ENCODE measurements around the gene SCNN1A.

SCNN1A gene

DNA sequence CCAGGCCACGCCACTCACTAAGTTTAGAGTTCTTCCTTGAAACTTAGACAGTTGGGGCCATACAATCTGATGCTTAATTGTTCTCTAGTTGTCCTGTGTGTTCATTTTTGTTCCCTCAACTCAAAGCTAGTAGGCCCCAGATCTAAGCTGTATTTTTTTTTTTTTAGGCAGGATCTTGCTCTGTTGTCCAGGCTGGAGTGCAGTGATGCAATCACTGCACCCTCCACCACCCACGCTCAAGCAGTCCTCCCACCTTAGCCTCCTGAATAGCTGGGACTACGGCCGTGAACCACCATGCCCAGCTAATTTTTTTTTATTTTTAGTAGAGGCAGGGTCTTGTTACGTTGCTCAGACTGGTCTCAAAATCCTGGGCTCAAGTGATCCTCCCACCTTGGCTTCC, 41.0 kb downstream of the SCNN1A start:
- no peak for DNase-seq (ENCODE audit: low spot score)

- no peak for DNase-seq (ENCODE audit: low spot score)
These were observed 41.8 kb downstream of the SCNN1A start for GRCh38 chr12:6333566-6333965.

DNA sequence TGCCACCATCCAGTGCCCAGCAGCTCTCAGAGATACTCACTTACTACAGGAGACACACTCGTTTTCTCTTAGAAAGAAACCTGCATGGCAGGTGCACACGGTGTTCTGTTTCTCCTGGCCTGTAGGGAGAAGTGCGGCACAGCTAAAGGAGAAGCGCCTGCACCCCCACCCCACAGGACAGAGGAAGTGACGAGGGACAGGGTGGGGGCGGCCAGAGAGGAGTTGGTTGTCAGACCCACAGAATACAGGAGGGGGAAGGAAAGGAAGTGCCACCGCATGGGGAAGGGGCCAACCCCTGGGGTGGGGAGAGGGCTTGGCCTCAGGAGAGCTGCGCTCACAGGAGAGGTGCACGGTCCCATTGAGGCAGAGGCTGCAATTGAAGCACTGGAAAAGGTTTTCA, 42.3 kb downstream of the SCNN1A start:
- DNase-seq (ENCODE audit: low spot score), result no peak

GRCh38 chr12:6332459-6332858, 42.9 kb downstream of the SCNN1A start:
- DNase-seq (ENCODE audit: low spot score), result peak; percentile 97

DNA sequence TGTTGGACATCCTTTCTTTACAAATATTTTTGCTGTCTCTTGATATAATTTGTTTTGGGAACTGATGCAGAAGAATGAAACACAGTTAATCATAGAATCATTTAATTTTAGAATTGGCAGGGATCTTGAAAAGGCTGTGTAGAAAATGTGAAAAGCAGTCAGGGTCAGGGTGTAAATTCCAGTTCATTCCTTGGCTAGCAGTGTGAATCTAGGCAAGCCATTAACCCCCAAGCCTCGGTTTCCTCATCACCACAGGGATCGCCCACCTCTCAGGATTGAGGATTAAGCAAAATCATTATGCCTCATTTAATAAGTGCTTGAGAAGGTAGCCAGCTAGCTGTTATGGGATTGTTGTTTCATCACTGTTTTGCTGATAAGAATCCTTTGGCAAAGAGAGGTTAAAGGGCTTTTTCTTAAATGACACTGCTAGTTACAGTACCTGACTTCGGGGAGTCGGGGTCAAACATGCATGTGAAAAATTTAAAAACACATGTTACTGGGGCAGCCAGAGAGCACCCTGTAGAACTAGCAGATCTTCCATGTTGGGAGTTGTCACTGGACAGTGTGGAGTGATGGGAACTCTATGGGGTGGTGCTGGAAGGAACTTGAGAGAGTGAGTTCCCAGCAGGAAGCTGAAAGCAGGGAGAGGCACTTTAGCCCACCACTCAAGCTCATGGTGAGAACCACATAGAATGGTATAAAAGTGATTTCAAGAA, 44.2 kb downstream of the SCNN1A start:
- DNase-seq (ENCODE audit: low spot score), result no peak

- no peak for DNase-seq (ENCODE audit: low spot score)
These were observed 45.2 kb downstream of the SCNN1A start for GRCh38 chr12:6330192-6330591.

DNA sequence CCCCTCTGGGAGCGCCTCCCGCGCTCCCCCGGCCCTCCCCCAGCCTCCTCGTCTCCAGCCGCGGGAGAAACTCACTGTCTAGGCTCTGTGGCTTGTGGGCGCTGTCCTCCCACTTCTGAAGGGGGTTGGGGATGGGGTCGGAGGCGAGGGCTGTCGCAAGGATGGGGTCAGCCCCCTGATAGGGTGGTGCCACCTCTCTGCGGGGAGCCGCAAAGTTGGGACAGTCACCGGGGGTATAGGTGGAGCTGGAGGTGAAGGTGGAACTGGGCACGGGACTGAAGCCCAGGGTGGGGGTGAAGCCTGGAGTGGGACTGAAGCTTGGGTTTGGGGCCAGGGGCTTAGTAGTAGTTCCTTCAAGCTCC, 45.7 kb downstream of the SCNN1A start:
- no peak for DNase-seq (ENCODE audit: low spot score)

GRCh38 chr12:6328945-6329702, 46.2 kb downstream of the SCNN1A start:
- no peak for DNase-seq (ENCODE audit: low spot score)

DNA sequence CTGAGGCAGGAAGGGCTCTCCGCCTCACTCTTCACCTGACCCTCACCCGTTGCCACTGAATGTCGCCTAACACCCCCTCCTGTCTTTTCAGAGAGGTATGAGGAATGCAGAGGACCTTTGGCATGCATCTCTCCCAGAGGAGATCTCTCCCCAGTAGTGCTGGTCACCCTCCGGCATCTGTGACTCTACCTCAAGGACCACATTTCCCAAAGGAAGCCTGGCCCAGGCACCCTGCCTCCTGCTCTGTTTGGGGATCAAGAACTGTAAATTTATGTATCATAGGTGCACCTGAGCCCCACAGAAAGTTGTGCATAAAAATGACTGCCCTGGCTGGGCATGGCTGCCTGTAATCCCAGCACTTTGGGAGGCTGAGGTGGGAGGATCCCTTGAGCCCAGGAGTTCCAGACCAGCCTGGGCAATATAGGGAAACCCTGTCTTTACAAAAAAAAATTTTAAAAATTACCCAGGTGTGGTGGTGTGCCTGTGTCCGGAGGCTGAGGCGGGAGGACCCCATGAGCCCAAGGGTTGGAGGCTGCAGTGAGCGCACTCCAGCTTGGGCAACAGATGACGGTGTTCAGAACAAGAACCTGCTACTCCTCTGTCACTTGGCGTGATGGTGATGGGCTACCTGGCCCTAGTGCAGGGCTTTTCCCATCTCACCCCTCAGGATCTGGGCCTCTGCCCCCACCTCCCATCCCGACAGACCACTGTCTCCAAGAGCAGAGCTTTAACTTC, 47.2 kb downstream of the SCNN1A start:
- DNase-seq (ENCODE audit: low spot score), result no peak

DNA sequence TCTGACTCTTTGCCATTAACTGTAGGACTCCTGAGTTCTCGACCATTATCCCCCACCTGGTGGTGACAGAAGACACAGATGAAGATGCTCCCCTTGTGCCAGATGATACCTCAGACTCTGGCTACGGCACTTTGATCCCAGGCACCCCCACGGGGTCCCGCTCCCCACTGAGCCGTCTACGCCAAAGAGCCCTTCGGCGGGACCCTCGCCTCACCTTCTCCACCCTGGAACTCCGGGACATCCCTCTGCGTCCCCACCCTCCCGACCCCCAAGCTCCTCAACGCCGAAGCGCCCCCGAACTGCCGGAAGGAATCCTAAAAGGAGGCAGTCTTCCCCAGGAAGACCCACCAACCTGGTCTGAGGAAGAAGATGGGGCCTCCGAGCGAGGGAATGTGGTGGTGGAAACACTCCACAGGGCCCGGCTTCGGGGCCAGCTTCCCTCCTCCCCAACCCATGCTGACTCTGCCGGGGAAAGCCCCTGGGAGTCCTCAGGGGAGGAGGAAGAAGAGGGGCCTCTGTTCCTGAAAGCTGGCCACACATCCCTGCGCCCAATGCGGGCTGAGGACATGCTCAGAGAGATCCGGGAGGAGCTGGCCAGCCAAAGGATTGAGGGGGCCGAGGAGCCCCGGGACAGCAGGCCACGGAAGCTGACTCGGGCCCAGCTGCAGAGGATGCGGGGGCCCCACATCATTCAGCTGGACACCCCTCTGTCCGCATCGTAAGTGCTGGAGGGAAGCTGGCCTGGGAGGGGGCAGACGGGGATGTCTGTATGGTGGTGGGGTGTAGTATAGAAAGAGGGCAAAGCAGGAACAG, 47.9 kb downstream of the SCNN1A start:
- DNase-seq (ENCODE audit: low spot score), result no peak

DNA sequence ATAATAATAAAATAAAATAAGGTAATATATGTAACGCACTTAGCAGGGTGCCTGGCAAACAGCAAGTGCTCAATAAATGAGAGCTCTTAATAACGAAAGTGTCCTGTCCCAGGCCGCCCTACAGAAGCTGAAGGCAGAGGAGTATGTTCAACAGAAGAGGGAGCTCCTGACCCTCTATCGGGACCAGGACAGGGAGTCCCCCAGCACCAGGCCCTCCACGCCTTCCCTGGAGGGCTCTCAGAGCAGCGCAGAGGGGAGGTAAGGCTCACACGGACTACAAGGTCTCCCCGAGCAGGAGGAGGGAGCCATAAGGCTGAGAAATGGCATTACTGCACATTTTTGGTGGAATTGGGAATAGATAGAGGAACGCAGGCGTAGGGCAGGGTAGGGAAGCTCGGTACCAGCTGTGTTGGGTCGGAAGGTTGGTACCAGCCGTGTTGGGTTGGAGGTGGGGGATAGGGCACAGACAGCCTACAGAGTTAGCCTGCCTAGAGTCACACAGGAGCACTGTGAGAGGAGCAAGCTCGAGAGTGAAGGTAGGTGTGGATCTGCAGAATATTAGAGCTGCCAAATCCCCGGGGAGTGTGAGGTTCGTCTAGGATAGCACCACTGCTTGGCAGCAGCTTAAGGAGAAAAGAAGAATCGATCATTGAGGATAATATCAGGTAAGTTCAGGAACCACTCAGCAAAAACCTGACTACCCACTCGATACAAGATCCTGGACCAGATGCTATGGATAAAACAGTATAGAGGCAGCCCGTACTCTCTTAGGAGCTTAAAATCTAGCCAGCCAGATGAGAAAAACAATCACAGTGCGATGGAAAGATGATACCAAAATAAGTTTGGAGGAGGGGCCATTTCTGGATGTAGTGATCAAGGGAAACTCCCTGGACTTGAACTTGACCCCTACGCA, 48.8 kb downstream of the SCNN1A start:
- DNase-seq (ENCODE audit: low spot score), result no peak

DNA sequence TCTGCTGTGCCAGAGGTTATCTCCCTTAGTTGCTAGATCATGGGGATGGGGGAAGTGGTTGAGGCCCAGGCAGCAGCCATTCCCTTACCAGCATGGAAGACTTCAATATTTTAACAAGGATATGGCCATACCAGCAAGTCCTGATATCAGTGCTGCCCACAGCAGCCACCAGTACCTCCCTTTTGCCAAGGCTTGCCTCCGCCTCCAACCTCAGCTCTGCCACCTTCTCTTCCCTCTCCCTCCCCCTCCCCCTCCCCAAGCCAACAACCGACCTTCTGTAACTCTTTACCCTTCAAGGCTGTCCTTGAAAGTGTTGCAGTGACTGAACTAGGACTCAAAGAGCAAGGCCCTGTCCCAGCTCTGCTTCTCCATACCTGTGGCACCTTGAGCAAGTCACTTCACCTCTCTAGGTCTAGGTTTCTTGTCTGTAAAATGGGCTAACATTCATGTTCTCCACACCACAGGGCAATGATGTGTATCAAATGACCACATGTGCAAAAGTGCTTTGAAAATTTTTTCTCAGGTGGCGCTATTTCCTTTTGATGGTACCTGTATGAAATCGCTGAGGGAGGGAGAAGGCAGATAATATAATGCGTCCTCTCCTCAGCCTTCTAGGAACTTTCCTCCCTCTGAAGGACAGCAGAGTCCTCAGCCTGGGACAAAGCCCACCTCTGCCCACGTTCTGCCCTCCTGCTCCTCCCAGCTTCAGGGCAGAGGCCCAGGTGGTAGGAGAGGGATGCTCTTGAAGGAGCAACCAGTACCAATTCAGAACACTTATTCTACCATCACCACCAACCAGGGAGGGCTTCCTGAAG, 50.2 kb downstream of the SCNN1A start:
- no peak for DNase-seq (ENCODE audit: low spot score)

GRCh38 chr12:6323995-6324711, 51.2 kb downstream of the SCNN1A start:
- no peak for DNase-seq (ENCODE audit: low spot score)

- peak; percentile 88 for DNase-seq (ENCODE audit: low spot score)
These were observed 51.9 kb downstream of the SCNN1A start for GRCh38 chr12:6323340-6323994.

GRCh38 chr12:6322969-6323339, 52.4 kb downstream of the SCNN1A start:
- DNase-seq (ENCODE audit: low spot score), result no peak

- DNase-seq (ENCODE audit: low spot score), result no peak
These were observed 53.0 kb downstream of the SCNN1A start for GRCh38 chr12:6322352-6322751.

DNA sequence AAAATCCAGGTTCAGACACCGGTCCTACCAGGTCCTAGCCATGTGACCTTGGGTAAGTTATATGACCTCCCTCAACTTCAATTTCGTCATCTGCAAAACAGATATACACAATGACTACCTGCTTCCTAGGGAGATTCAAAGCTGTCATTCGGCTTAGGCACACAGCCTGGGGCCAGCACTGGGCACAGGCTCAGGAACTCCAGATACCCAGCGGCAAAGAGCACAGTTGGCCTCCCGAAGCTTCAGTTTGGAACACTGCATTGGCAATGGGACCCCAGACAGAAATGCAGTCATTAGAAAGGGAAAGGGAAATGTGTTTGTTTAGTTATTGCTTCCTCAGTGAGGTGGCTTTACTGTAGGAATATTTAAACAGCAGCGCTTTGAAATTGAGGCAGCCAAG, 53.5 kb downstream of the SCNN1A start:
- DNase-seq (ENCODE audit: low spot score), result no peak

DNA sequence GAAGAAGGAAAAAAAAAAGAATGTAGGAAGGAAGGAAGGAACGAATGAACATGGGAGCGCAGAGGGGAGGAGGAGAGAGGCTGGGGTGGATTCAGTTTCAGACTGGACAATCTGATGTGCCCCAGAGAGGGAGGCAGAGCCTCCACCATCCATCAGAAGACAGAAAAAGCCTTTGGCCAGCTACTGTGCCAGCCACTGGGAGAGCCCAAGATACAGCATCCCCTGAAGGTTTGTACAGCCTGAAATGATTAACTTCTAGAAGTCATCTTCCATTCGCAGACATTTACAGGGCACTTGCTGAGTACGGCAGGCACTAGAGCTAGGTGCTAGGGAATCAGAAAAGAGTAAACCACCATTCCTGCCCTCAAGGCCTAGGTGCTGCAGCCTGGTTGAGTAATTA, 55.9 kb downstream of the SCNN1A start:
- DNase-seq (ENCODE audit: low spot score), result no peak

GRCh38 chr12:6318440-6318879, 56.9 kb downstream of the SCNN1A start:
- DNase-seq (ENCODE audit: low spot score), result no peak

Data from COLO829 (cell line).